ENCODE measurements around the gene RNF141.

Gene RNF141

GRCh38 chr11:10540915-10541560, at the start of gene RNF141:
RNF141 (minus strand) TSS chr11:10541187; CDS start chr11:10534158, 7,029 bp downstream.
- peak; percentile 98 for DNase-seq

GRCh38 chr11:10590218-10590915, 49.4 kb upstream of the RNF141 start:
- peak; percentile 46 for DNase-seq

GRCh38 chr11:10588904-10589303, 47.9 kb upstream of the RNF141 start:
- no peak for DNase-seq

- no peak for DNase-seq
Measured at GRCh38 chr11:10587995-10588394, 47.0 kb upstream of the RNF141 start.

- DNase-seq, result no peak
Measured at GRCh38 chr11:10587388-10587787, 46.4 kb upstream of the RNF141 start.

- no peak for DNase-seq
Measured at GRCh38 chr11:10584071-10584501, 43.1 kb upstream of the RNF141 start.

- no peak for DNase-seq
Measured at GRCh38 chr11:10581481-10582019, 40.6 kb upstream of the RNF141 start.

- no peak for DNase-seq
Measured at GRCh38 chr11:10580623-10581022, 39.6 kb upstream of the RNF141 start.

GRCh38 chr11:10579700-10580099, 38.7 kb upstream of the RNF141 start:
- no peak for DNase-seq

- no peak for DNase-seq
Measured at GRCh38 chr11:10576035-10576398, 35.0 kb upstream of the RNF141 start.

- DNase-seq, result no peak
Measured at GRCh38 chr11:10575346-10576034, 34.5 kb upstream of the RNF141 start.

GRCh38 chr11:10573556-10573955, 32.6 kb upstream of the RNF141 start:
- no peak for DNase-seq

GRCh38 chr11:10573028-10573427, 32.0 kb upstream of the RNF141 start:
- no peak for DNase-seq

GRCh38 chr11:10572533-10572932, 31.5 kb upstream of the RNF141 start:
- no peak for DNase-seq

GRCh38 chr11:10568486-10568941, 27.5 kb upstream of the RNF141 start, which contains the start of gene LYVE1:
LYVE1 (minus strand) TSS chr11:10568665; CDS start chr11:10568532, 133 bp downstream.
- no peak for DNase-seq

GRCh38 chr11:10567446-10567845, 26.5 kb upstream of the RNF141 start:
- DNase-seq, result no peak

- no peak for DNase-seq
Measured at GRCh38 chr11:10566257-10566957, 25.4 kb upstream of the RNF141 start.

- DNase-seq, result no peak
Measured at GRCh38 chr11:10565493-10565892, 24.5 kb upstream of the RNF141 start.

GRCh38 chr11:10564696-10565318, 23.8 kb upstream of the RNF141 start:
- no peak for DNase-seq

GRCh38 chr11:10564030-10564429, 23.0 kb upstream of the RNF141 start:
- no peak for DNase-seq

- no peak for DNase-seq
Measured at GRCh38 chr11:10561947-10562346, 21.0 kb upstream of the RNF141 start.
